Gastrocnemius medialis (tissue), 4 donors: ENCODE data around the gene CAPS2. TPM values are rescaled to one million over a fixed set of nuclear protein-coding genes. Genes with fewer than 3 reads are reported as not detected.

Experiments
- ATAC-seq, 2 donors: fragments of 150-250 bp; one replicate each; pipeline ENCODE4 v1.9.1; 2016
- DNase-seq, 2 donors: peaks; one replicate each; pipeline ENCODE4 v3.0.0-alpha.2; 2019
- H3K27ac ChIP-seq, 4 donors: fragments of 200-600 bp; sonication (generic); 1 replicate in 1 of 4; 2 replicates in 3 of 4; pipeline ENCODE4 v1.5.1; 2016 to 2018; ENCODE audit warnings: mild to moderate bottlenecking in 2 of 4, moderate library complexity in 1 of 4
- H3K27me3 ChIP-seq, 3 donors: fragments of 200-600 bp; sonication (generic) in 2 of 3; 1 replicate in 1 of 3; 2 replicates in 2 of 3; pipeline versions ENCODE4 v1.5.1 to v1.6.0; 2016 to 2019; ENCODE audit warnings: mild to moderate bottlenecking in 1 of 3, moderate library complexity in 1 of 3
- H3K36me3 ChIP-seq, 2 donors: fragments of 200-600 bp; sonication (generic) in 1 of 2; one replicate each; pipeline ENCODE4 v1.5.1; 2017 to 2018
- H3K4me1 ChIP-seq, 2 donors: fragments of 200-600 bp; sonication (generic) in 1 of 2; one replicate each; pipeline ENCODE4 v1.5.1; 2016 to 2017; ENCODE audit warnings: mild to moderate bottlenecking in 2 of 2
- H3K4me3 ChIP-seq, 4 donors: fragments of 200-600 bp; sonication (generic) in 3 of 4; 1 replicate in 1 of 4; 2 replicates in 3 of 4; pipeline ENCODE4 v1.5.1; 2016 to 2019; ENCODE audit warnings: mild to moderate bottlenecking in 2 of 4
- H3K9me3 ChIP-seq, 3 donors: fragments of 200-600 bp; sonication (generic) in 2 of 3; 1 replicate in 1 of 3; 2 replicates in 2 of 3; pipeline ENCODE4 v1.5.1; 2016 to 2019
- CTCF ChIP-seq, 5 experiments: fragments of 450-650 bp in 3 of 5; fragments of 200-600 bp in 2 of 5; sonication (generic) in 2 of 5; IDR thresholded peaks in 4 of 5; conservative IDR thresholded peaks in 1 of 5; 1 replicate in 4 of 5; 2 replicates in 1 of 5; pipeline ENCODE4 v1.5.1; 2016 to 2019; ENCODE audit warnings: antibody characterized with exemption in 5 of 5, mild to moderate bottlenecking in 3 of 5, moderate library complexity in 3 of 5
- POLR2A ChIP-seq, 2 donors: fragments of 450-650 bp; IDR thresholded peaks; one replicate each; pipeline ENCODE4 v1.6.1; 2017; ENCODE audit warnings: antibody characterized with exemption in 2 of 2, mild to moderate bottlenecking in 2 of 2, moderate library complexity in 2 of 2
- in situ Hi-C, 4 donors: fragments of 200-750 bp; cut with MboI; loops; one replicate each; pipeline versions ENCODE4 v1.15.0 to v1.8.0; 2017; ENCODE audit warnings: low sequenced_read_pairs in 4 of 4
- intact Hi-C: fragments of 100-400 bp; cut with DNase I; formaldehyde crosslinking; loops from one replicate; pipeline ENCODE4 v1.15.1; 2023; ENCODE audit warnings: low total_unique reads
- total RNA-seq, 4 donors: library from RNA; depleted of rRNA; stranded (reverse); fragments of >200 nt; gene quantifications; one replicate each; pipeline versions ENCODE4 v1.1.0 to v1.2.3, GENCODE V29; 2016

Gene CAPS2
- 10 to 100 TPM in 2 of 4 donors, 1 to 10 TPM in 2; 3.0 to 21.7 (median 13.6) TPM for total RNA-seq

- Histone ChIP-seq H3K4me1 (peaks cover 7% of the 10 kb centered on the region in 2 donors), H3K27ac (peak within 1 kb of the TSS; percentile 31 to 74 (median 51)), H3K36me3 (no peaks in the 10 kb centered on the region), H3K4me3 (peak within 1 kb of the TSS; percentile 59 to 76 (median 68)), H3K27me3 (no peaks in the 10 kb centered on the region), H3K9me3 (no peaks in the 10 kb centered on the region)
- in situ Hi-C loops (loop anchor here in 3 of 4 donors (10.0 kb wide), 2 partner anchors 55 to 175 kb away; no protein-coding TSS in a partner anchor), intact Hi-C loops (no loop called here)
- peak; percentile 86 to 90 for ATAC-seq
- peak; percentile 46 to 62 for DNase-seq
- TF ChIP-seq POLR2A (IDR thresholded peaks at IDR 0.05): no peak
- TF ChIP-seq CTCF (IDR thresholded peaks at IDR 0.05 in 4 of 5, conservative IDR thresholded peaks at IDR 0.05 in 1 of 5): no peak
These were observed at the start of gene CAPS2 for GRCh38 chr12:75329918-75330826. CAPS2 (minus strand) TSS chr12:75330324; CDS start chr12:75326498, 3,826 bp downstream.

- in situ Hi-C loops: loop anchor here in 2 of 4 donors (25.0 kb wide), 2 partner anchors 659 to 1184 kb away; partner anchors contain the start of genes OSBPL8 (in 1 of the 2) and PHLDA1 (in 1 of the 2)
- H3K27ac ChIP-seq: no peak overlapping the region
- intact Hi-C loops: no loop called here
- H3K27me3 ChIP-seq: no peaks in the 10 kb centered on the region
- no peak for TF ChIP-seq CTCF (IDR thresholded peaks at IDR 0.05 in 4 of 5, conservative IDR thresholded peaks at IDR 0.05 in 1 of 5)
- no peak for TF ChIP-seq POLR2A (IDR thresholded peaks at IDR 0.05)
- DNase-seq: no peak
- no peak for ATAC-seq
- H3K9me3 ChIP-seq: no peaks in the 10 kb centered on the region
- no peaks in the 10 kb centered on the region for H3K36me3 ChIP-seq
- H3K4me3 ChIP-seq: no peak overlapping the region
- H3K4me1 ChIP-seq: no peaks in the 10 kb centered on the region
These were observed 48.2 kb upstream of the CAPS2 start for GRCh38 chr12:75378354-75378753.

- H3K27ac ChIP-seq: no peak overlapping the region
- DNase-seq (no peak), ATAC-seq (no peak)
- intact Hi-C loops (no loop called here), in situ Hi-C loops (loop anchor here in 2 of 4 donors (25.0 kb wide), 2 partner anchors 662 to 1187 kb away; partner anchors contain the start of genes OSBPL8 (in 1 of the 2) and PHLDA1 (in 1 of the 2))
- TF ChIP-seq POLR2A (IDR thresholded peaks at IDR 0.05): no peak
- TF ChIP-seq CTCF (IDR thresholded peaks at IDR 0.05 in 4 of 5, conservative IDR thresholded peaks at IDR 0.05 in 1 of 5): no peak
- no peak overlapping the region for H3K4me3 ChIP-seq
- H3K36me3 ChIP-seq: no peaks in the 10 kb centered on the region
- H3K27me3 ChIP-seq: no peaks in the 10 kb centered on the region
- H3K9me3 ChIP-seq: no peaks in the 10 kb centered on the region
- no peaks in the 10 kb centered on the region for H3K4me1 ChIP-seq
These were observed 44.8 kb upstream of the CAPS2 start for GRCh38 chr12:75374971-75375370.

GRCh38 chr12:75366629-75367028, 36.5 kb upstream of the CAPS2 start:
- TF ChIP-seq CTCF (IDR thresholded peaks at IDR 0.05 in 4 of 5, conservative IDR thresholded peaks at IDR 0.05 in 1 of 5): no peak
- no peak for TF ChIP-seq POLR2A (IDR thresholded peaks at IDR 0.05)
- H3K4me1 ChIP-seq: peaks cover 0 to 4% of the 10 kb centered on the region in 2 donors
- intact Hi-C loops: no loop called here

More at GRCh38 chr12:75366629-75367028, 36.5 kb upstream of the CAPS2 start:
- Histone ChIP-seq H3K36me3 (no peaks in the 10 kb centered on the region), H3K4me3 (no peak overlapping the region), H3K27ac (no peak overlapping the region), H3K9me3 (no peaks in the 10 kb centered on the region), H3K27me3 (no peaks in the 10 kb centered on the region)
- no peak for ATAC-seq
- no peak for DNase-seq
- in situ Hi-C loops: no loop called here
